GM23248 (cell line): ENCODE measurements around the gene PDZRN4.

Source experiments
- EZH2 ChIP-seq: fragments of 200-600 bp; sonication (generic); IDR thresholded peaks from 2 replicates; pipeline ENCODE4 v1.6.1; 2018; ENCODE audit warnings: antibody characterized with exemption, mild to moderate bottlenecking; ENCODE audit not compliant: insufficient read depth, poor library complexity, severe bottlenecking
- EZH2phosphoT487 ChIP-seq: fragments of 200-600 bp; sonication (generic); IDR thresholded peaks from 2 replicates; pipeline ENCODE4 v1.6.1; 2018; ENCODE audit warnings: antibody characterized with exemption, moderate library complexity, mild to moderate bottlenecking, low read depth; ENCODE audit not compliant: insufficient read depth

- TF ChIP-seq EZH2 (no peak), EZH2phosphoT487 (no peak)
Observed at GRCh38 chr12:41521872-41522379, 333.8 kb downstream of the PDZRN4 start.
